NCI-H82 treated with DMSO at 0.1 percent for 48 hours (cell line): ENCODE data around the gene ATP5F1B.

Source experiments
- DNase-seq: peaks from one replicate; lab custom pipeline; 2025; ENCODE audit not compliant: unreplicated experiment; lab: John Stamatoyannopoulos, UW

ATP5F1B gene

GRCh38 chr12:56622535-56622934, 23.2 kb downstream of the ATP5F1B start:
- peak; percentile 24 for DNase-seq

DNA sequence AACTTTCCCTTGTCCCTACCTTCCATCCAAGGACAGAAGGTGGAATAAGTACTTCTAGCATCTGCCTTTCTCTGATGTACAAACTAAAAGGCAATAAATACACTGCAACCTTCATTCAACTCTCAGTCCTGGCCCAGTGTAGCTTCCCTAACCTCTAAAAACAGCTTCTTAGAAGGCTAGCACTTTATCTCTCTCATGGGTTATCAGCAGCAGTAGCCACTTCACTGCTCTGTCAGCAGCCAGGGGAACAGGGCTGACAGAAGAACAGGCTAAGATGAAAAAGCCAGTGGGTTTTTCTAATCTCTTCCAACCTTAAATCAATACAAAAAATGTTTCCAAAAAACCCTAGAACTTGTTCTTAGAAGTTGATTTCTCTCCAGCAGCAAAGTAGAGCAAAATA, 28.9 kb downstream of the ATP5F1B start:
- no peak for DNase-seq

- DNase-seq, result no peak
Measured at GRCh38 chr12:56616244-56616643, 29.5 kb downstream of the ATP5F1B start.

- DNase-seq, result no peak
Measured at GRCh38 chr12:56614627-56615026, 31.2 kb downstream of the ATP5F1B start.

DNA sequence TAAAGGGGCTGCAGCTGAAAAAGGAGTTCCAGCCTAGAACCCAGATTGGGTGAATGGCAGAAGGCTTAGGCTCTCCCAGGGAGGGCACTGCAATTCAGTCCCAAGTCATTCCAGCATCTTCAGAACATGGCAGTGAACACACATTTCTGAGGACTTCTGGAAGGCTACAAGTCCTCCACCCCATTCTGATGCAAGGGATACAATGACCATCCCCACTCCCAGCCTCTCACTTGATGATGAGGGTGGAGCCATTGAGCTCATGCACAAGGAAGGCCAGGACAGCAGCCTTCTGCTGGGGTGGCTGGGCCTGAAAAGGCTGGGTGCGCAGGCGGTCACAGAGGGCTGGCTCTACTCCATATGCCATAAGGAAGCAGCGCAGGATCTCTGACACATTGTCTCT, 41.4 kb downstream of the ATP5F1B start:
- DNase-seq, result no peak

DNA sequence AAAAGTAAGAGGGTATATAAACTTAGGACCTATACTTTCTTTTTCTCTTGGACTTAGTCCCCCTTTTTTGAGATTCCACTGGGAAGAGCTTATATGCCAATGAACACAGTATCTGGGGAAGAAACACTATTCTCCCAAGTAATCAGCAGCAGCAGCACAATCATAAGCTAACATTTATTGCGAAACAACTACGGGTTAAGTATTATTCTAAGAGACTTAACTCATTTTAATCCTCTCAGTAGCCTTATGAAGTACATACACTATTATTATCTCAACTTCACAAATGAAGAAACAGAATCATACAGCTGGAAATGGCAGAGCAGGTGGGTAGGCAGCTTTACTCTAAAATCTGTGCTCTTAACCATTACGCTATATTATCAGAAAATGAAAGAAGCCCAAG, 43.5 kb downstream of the ATP5F1B start:
- DNase-seq, result no peak

DNA sequence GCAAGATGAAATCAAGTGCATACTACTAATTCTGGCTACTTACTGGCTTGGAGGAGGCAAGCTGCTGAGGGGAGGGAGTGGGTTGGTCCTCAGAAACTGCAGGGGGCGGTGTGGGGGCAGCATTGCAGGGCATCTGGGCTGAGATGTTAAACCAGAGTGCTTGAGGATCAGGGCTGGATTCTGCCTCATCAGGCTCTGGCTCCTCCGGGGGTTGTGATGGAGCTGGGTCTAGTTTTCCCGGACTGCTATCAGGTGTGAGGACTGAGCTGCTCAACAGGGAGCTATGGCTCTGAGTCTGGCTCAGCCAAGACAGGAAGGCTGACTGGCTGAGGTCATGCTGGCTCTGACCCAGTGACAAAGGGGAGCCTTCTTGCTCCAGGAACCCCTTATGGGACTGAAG, 44.3 kb downstream of the ATP5F1B start:
- no peak for DNase-seq

DNA sequence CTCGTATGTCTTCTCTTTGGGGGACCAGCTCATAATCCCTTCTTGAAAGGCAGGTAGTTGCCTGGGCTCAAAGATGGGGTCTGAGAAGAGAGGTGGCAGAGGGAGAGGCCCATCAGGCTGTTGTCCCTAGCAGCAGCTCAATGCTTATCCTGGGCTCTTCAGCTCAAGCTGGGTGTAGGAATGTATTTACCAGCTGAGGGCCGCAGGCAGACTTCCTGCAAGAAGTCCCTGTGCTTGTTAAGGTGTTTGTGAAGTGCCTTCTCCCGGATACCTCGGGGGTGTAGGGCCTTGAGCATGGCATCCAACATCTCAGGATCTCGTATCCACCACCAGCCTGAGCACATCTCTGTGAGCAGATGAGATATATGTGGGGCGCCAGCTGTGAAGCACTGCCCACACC, 45.0 kb downstream of the ATP5F1B start:
- DNase-seq, result no peak

DNA sequence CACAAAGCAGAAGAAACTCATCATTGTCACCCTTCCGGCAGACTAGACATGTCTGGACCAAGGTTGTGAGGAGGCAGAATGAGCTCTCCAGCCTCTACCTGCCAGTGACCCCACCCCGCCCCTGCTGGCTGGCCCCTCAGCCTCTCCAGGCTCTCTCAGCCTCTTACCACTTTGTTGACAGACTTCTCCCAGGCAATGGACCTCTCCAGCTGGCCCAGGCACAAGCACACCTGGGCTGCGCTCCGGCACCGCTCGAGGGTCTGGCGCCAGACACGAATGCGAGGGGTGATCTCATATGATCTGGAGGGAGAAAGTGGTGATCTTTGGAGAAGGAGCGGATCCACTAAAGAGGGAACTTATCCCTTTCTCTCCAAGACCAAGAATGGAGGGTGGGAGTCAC, 46.0 kb downstream of the ATP5F1B start:
- no peak for DNase-seq

- no peak for DNase-seq
Measured at GRCh38 chr12:56599041-56599440, 46.7 kb downstream of the ATP5F1B start.

DNA sequence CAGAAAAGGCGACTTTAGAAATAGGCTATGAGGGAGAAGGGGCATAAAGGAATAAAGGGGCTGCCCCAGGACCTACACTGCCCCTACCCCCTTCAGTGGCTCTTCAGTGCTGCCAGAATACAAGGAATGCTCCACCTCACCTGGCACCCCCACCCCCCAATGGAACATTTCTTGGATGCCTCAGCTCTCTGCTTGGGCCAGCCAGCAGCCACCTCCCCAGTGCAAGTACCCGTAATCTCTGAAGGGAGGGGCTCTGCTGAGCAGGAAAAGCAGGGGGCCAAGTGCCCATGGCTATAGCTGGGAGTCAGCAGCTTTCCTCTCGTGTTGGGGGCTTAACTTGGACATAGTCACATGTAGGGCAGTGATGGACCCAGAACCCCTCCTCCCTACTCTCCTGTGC, 49.0 kb downstream of the ATP5F1B start:
- no peak for DNase-seq

- DNase-seq, result peak; percentile 40
Measured at GRCh38 chr12:56593909-56594621, 51.7 kb downstream of the ATP5F1B start.

GRCh38 chr12:56591961-56592360, 53.8 kb downstream of the ATP5F1B start:
- no peak for DNase-seq

DNA sequence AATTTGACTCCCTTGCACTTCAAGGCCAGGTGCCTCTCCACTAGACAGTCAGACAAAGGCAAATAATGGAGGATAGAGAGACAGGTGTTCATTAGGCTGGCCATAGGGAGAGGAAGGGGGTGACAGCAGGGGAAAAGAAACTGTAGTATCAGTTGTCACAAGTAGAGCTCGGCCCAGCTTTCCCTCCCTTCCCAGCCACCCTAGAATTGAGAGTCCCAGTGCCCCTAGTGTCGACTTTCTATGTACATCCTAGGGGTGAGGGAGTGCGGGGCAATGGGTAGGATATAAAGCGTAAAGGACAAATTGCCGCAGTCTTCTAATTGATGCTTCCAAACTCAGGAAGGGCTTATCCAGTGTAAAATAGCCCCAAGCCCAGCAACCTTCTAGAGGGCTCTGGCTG, 54.7 kb downstream of the ATP5F1B start:
- DNase-seq, result no peak

DNA sequence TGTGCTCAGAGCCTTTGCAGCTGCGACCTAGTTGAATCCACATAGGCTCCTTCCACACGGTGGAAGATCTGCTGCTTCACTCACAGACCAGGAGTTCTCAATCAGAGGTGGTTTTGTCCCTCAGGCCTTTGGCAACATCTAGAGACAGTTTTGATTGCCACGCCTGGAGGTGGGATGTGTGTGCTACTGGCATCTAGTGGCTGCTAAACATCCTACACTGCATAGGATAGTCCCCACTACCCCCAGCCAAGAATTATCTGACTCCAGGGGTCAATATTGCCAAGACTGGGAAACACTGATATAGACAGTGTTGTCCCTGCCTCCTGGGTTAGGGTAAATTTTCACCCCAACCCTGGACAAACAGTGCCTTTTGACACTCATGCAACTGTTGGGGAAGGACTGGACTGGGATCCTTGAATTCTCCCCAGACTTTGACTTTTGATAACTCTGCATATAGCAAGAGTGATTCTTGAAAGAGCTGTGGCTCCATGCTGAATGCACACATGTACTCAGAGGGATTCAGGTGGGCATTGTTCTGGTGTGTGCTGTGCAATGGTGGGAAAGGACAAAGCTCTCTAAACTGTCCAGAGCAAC, 55.5 kb downstream of the ATP5F1B start:
- peak; percentile 20 for DNase-seq

GRCh38 chr12:56589783-56590182, 56.0 kb downstream of the ATP5F1B start:
- DNase-seq, result no peak
